HG03025 (cell line): Measurements from ENCODE around the gene TADA2B.

Experiments
- ATAC-seq: cut with Tn5 transposase; IDR thresholded peaks from one replicate; pipeline ENCODE4 v1.9.1; 2021; ENCODE audit warnings: mild to moderate bottlenecking, moderate library complexity; ENCODE audit not compliant: unreplicated experiment, low FRiP score

TADA2B gene, protein sequence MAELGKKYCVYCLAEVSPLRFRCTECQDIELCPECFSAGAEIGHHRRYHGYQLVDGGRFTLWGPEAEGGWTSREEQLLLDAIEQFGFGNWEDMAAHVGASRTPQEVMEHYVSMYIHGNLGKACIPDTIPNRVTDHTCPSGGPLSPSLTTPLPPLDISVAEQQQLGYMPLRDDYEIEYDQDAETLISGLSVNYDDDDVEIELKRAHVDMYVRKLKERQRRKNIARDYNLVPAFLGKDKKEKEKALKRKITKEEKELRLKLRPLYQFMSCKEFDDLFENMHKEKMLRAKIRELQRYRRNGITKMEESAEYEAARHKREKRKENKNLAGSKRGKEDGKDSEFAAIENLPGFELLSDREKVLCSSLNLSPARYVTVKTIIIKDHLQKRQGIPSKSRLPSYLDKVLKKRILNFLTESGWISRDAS

DNA sequence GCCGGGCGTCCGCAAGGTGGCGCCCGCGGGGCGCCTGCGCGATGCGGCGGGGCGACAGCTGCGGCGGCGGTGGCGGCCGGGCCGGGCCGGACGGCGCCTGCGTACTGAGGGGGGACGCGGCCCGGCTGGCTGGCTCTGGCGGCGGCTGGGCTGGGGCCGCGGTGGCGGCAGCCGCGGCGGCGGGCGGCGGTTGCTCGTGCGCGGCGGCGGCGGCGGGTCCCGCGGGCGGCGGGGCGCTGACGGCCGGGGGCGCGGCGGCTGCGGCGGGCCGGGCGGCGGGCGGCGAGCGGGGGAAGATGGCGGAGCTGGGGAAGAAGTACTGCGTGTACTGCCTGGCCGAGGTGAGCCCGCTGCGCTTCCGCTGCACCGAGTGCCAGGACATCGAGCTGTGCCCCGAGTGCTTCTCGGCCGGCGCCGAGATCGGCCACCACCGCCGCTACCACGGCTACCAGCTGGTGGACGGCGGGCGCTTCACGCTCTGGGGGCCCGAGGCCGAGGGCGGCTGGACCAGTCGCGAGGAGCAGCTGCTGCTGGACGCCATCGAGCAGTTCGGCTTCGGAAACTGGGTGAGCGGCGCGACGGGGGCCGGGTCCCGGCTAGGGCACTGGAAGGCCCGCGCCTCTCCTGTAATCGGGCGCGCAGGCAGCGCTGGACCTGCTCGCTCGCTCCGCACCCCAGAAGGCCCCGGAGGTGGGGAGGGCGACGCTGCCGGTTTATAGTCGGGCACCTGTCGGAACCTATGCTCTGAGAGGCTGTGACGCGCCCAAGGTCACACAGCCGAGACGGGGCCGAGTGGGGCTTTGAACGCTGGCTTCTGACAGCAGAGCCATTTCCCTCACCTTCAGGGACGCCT, at the start of gene TADA2B:
TSS of gene TADA2B (plus strand) at position 89 of the 853 bp plus-strand sequence. CDS start at position 297, 208 bp downstream.
- peak; percentile 15 for ATAC-seq

DNA sequence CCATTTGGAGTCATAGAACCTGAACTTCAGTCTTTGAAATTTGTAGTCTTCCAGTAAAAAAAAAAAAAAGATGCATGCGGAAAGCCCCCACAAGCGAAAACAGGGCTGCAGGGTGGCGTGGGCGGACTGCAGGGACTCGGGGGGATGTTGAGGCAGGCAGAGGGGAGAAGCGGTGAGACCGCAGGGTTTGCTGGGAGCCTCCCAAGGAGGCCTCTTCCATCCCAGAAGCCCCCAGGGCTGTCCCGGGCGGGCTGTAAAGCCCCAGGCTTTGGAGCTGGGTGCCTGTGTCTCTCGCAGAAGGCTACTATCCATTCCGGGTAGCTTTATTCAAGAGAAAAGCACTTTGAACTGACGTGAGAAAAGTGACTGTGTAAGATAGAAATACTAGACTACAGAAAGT, 46.7 kb upstream of the TADA2B start:
- no peak for ATAC-seq

DNA sequence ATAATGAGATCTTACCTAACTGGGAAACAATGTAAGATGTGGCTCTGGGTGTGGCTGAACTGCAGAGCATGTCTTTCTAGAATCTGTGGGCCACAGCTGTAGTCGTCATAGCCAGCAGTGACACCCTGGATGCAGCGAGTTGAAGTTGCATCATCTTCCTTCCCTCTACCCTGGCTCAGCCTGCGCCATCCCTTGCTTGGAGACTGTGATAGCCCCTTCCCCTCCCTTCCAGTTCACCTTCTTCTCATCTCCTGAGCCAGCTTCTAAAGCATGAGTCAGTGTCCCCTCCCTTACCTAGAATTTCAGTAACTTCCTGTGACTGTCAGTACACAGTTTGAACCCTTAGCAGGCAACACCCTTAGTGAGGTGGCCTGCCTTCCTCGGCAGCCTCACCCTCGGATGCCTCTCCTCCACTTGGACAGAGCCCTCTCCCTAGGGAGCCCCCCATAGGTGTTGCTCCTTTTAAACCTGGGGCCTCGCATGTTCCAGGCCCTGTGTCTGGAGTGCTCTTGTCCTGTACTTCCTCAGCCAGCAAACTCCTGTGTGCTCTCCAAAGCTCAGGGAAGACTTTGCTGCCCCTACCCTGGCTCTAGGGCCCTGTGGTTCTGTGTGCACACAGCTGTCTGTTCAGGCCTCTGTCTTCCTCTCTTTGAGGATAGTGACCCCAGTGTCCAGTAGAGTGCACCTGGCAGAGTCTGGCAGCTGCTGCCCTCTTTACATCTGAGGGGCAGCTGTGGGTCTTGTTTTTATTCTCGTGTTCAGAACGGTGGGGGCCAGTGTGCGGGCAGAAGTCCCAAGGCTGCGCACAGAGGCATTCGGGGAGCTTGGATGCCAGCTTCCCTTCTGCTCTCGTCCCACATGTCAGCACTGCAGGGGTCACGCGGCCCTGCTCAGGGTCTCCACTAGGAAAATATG, 43.7 kb upstream of the TADA2B start:
- no peak for ATAC-seq

- no peak for ATAC-seq
Measured at GRCh38 chr4:7000421-7001176, 42.6 kb upstream of the TADA2B start.

DNA sequence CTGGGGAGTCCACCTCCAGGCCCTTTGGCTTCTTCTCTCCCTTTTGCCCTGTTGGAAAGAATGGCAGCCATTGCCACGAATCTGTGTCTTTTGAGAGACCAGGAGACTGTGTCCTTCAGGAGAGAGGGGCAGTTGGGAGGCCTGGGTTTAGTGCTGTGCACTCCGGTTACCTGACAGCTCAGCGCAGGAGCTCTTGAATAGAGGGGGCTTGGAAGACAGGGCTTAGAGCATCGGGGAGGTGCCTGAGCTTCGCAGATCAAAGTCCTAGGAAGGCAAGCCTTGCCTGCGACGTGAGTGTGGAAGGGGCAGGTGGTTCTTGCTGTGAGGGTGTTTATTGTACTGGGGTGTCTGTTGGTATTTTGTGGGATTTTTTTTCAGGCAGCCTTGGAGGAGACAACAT, 41.9 kb upstream of the TADA2B start:
- no peak for ATAC-seq

DNA sequence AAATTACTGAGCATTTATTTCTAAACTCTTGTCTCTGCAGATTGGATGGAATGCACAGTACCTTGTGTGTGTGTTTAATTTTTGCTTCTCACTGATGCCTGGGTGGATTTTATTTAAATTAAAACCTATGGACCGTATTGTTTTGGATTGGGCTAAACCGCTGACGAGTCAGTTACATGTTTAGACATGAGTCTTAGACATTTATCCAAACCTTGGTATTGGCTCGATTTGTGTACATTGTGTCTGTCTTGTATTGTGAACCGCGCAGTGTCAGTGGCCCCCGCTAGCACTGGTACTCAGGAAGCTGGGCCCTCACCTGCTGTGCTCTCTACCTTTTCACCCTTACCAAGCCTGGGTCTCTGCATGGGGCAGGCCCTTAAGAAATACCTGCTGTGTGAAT, 40.8 kb upstream of the TADA2B start:
- no peak for ATAC-seq

GRCh38 chr4:7003176-7003878, 39.8 kb upstream of the TADA2B start:
- ATAC-seq: no peak

DNA sequence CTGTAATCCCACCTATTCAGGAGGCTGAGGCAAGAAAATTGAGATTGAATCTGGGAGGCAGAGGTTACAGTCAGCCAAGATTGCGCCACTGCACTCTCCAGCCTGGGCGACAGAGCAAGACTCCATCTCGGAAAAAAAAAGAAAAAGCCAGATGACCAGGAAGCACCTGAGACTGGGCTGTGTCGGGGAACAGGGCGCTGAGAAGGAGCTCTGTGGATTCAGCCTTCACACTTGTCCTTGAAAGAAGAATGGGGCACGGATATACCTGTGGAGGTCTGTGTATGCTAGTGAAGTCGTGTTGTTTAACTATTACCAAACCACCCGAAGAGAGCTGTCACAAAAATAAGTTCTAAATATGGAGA, 39.3 kb upstream of the TADA2B start:
- ATAC-seq: no peak

GRCh38 chr4:7004331-7004730, 38.8 kb upstream of the TADA2B start:
- ATAC-seq: no peak

- ATAC-seq: no peak
Measured at GRCh38 chr4:7005571-7005970, 37.6 kb upstream of the TADA2B start.

DNA sequence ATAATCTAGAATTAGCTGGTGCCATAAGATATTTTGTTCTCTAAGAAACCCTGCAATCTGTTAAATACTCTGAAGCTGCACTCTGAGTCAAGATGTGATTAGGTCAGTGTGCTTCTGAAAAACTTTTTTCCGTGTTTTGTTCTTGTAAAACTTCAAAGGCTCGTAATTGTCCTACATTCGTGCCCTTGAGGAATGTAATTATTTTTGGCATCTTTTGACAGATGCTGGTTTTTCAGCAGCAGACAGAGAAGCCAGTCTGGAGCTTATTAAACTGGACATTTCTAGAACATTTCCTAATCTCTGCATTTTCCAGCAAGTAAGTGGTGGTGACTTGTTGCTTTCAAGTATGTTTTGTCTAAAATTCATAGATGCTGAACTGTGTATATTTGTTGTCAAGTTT, 36.8 kb upstream of the TADA2B start:
- no peak for ATAC-seq

GRCh38 chr4:7007142-7007907, 35.8 kb upstream of the TADA2B start:
- no peak for ATAC-seq

DNA sequence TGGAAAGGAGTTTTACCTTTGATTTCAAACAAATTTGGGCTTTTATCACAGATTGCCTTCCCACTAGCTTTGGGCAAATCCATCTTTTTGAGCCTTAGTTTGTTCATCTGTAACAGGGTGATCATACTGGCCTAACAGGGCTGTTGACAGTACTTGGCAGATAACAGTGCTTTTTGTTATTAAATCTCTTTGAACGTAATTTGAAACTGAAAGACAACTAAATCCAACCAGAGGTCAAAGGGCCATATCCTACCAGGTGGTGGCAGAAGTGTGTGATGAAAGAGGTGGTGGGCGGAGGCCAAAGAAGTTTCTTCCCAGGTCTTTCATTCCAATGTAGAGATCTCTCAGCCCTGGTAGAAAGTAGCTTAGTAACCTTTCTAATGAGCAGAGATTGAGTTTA, 35.2 kb upstream of the TADA2B start:
- no peak for ATAC-seq

DNA sequence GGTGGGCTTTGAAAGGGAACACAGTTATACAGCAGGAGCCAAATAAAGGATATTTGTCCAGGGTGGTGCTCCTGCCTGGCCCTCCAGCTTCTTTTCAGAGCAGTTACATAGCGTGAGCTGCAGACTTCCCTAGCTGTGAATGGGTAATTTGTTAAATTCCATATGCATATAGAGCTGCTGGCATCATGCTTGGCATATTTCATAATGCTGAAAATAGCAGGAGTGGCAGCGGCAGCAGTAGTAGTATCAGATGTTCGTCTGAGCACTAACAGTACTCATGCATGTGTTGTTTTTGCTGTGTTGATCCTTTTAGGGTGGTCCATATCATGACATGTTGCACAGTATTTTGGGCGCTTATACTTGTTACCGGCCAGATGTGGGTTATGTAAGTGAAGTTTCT, 33.6 kb upstream of the TADA2B start:
- ATAC-seq: no peak

- no peak for ATAC-seq
Measured at GRCh38 chr4:7013175-7013574, 30.0 kb upstream of the TADA2B start.

- ATAC-seq: no peak
Measured at GRCh38 chr4:7014815-7015214, 28.4 kb upstream of the TADA2B start.

- no peak for ATAC-seq
Measured at GRCh38 chr4:7015383-7016035, 27.7 kb upstream of the TADA2B start.

DNA sequence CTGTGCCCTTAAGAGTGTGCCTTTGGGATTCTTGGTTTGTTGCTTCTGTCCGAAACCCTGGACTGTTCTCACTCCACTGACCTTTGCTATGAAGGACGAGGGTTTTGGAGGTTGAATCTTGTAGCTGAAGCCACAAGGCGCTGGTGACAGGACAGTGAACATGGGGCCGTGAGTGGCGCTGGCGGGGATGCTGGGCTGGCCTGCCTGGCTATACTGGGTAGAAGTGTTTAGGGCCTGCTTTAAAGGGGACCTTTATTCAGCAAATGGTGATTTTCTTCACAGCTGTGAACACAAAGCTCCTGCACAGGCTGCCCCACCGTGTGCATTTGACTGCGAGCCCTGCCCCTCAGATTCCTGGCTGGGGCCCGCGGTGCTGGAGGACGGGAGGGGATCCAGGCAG, 27.1 kb upstream of the TADA2B start:
- no peak for ATAC-seq
